ENCODE measurements around the gene PHRF1. TPM values are rescaled to one million over a fixed set of nuclear protein-coding genes. Genes with fewer than 3 reads are reported as not detected.

The PHRF1 gene
- total RNA-seq, 1 experiment from 2014 or later = 48.9 TPM

DNA sequence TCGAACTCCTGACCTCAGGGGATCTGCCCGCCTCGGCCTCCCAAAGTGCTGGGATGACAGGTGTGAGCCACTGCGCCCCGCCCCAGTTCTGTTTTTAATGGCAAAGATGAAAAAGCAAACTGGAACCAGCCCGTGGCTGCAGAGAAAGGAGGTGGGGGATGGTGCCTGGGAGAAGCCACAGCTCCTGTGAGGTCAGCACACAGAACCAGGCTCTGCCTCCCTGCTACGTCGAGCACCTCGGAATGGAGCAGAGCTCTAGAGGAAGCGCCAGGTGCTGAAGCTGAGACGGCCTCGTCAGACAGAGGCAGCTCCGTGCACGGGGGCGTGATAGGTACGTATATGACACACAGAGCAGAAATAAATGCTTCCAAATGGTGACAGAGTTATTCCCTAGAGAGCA, 69.3 kb downstream of the PHRF1 start:
- TF ChIP-seq, protein P1, sequence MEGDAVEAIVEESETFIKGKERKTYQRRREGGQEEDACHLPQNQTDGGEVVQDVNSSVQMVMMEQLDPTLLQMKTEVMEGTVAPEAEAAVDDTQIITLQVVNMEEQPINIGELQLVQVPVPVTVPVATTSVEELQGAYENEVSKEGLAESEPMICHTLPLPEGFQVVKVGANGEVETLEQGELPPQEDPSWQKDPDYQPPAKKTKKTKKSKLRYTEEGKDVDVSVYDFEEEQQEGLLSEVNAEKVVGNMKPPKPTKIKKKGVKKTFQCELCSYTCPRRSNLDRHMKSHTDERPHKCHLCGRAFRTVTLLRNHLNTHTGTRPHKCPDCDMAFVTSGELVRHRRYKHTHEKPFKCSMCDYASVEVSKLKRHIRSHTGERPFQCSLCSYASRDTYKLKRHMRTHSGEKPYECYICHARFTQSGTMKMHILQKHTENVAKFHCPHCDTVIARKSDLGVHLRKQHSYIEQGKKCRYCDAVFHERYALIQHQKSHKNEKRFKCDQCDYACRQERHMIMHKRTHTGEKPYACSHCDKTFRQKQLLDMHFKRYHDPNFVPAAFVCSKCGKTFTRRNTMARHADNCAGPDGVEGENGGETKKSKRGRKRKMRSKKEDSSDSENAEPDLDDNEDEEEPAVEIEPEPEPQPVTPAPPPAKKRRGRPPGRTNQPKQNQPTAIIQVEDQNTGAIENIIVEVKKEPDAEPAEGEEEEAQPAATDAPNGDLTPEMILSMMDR (conservative IDR thresholded peaks at IDR 0.05) = no peak
- Histone ChIP-seq H2BK12ac (ENCODE audit: insufficient read length, low read depth, low read length) (no peak overlapping the region), H2BK15ac (ENCODE audit: low read depth, low read length) (no peak overlapping the region), H3K9me3 (ENCODE audit: control insufficient read depth, low read depth, low read length) (no peaks in the 10 kb centered on the region), H2BK20ac (ENCODE audit: low read depth, low read length, poor library complexity, severe bottlenecking) (no peak overlapping the region), H4K91ac (ENCODE audit: insufficient read length, low read depth, low read length) (no peak overlapping the region), H2AK5ac (ENCODE audit: insufficient read length, low read length) (no peak overlapping the region), H3K14ac (ENCODE audit: insufficient read depth, low read length) (no peak overlapping the region), H3K18ac (ENCODE audit: insufficient read length, low read depth, low read length) (no peak overlapping the region), H4K8ac (replicated peaks; ENCODE audit: insufficient read length, low read depth, low read length) (no peak overlapping the region), H3K23me2 (ENCODE audit: insufficient read length, low read depth, low read length, poor library complexity, severe bottlenecking) (no peaks in the 10 kb centered on the region), H3K79me1 (ENCODE audit: insufficient read depth, low read depth, low read length, poor library complexity, severe bottlenecking) (no peaks in the 10 kb centered on the region), H3K27ac (ENCODE audit: insufficient read length, low read depth, low read length) (no peak overlapping the region), H3T11ph (ENCODE audit: low read length) (no peak overlapping the region), H3K79me2 (ENCODE audit: insufficient read depth, low read length) (no peaks in the 10 kb centered on the region), H2BK5ac (ENCODE audit: insufficient read length, low read length) (no peak overlapping the region), H2AFZ (ENCODE audit: low read length) (no peak overlapping the region), H3K9ac (ENCODE audit: extremely low read depth, insufficient read length, low read length) (no peak overlapping the region), H2BK120ac (ENCODE audit: low read depth, low read length, poor library complexity, severe bottlenecking) (no peak overlapping the region), H3K27me3 (ENCODE audit: insufficient read depth, low read length) (no peaks in the 10 kb centered on the region), H3K4me1 (ENCODE audit: insufficient read depth, low read length) (no peaks in the 10 kb centered on the region), H3K4me2 (ENCODE audit: insufficient read depth, insufficient read length, low read length) (no peak overlapping the region), H3K4ac (ENCODE audit: low read depth, low read length) (no peak overlapping the region), H4K20me1 (ENCODE audit: control insufficient read depth, insufficient read depth, insufficient read length) (no peaks in the 10 kb centered on the region), H3K56ac (ENCODE audit: insufficient read length, low read depth, low read length) (no peak overlapping the region), H3K23ac (ENCODE audit: insufficient read length, low read depth, low read length) (no peak overlapping the region), H4K5ac (ENCODE audit: insufficient read length, low read depth, low read length) (no peak overlapping the region)
- H3K4me3 Mint-ChIP-seq = no peak overlapping the region; a peak in 1 of 5 replicates
- peaks cover 6 to 48% (median 29%) of the 10 kb centered on the region in 3 experiments for H3K36me3 Mint-ChIP-seq (ENCODE audit: insufficient read depth in 1 of 3, low read depth in 3 of 3)
- peaks cover 2 to 4% of the 10 kb centered on the region in 2 experiments; a peak in 2 of 4 replicates for H3K4me1 Mint-ChIP-seq
- H3K9me3 Mint-ChIP-seq = no peaks in the 10 kb centered on the region
- H3K27ac Mint-ChIP-seq = peak overlapping the region in 1 of 3 experiments; percentile 65; a peak in 1 of 7 replicates
- DNase-seq = no peak
- WGBS (ENCODE audit: extremely low coverage, insufficient read length, low lambda C conversion rate) = no CpG with 5 or more reads among the region's 16 CpGs
- no peaks in the 10 kb centered on the region; the same call in 1 of the 2 replicates for H3K27me3 Mint-ChIP-seq (ENCODE audit: low read depth)
